CD8-positive, alpha-beta memory T cell (primary cell): ENCODE data around the gene MARK3. TPM values are rescaled to one million over a fixed set of nuclear protein-coding genes. Genes with fewer than 3 reads are reported as not detected.

Experiments used
- CTCF ChIA-PET: fragments of 350-600 bp; sonication (Branson Sonifier 250); formaldehyde crosslinking; loops from one replicate; lab custom pipeline; 2021; ENCODE audit warnings: antibody characterized with exemption; lab: Charles Lee
- POLR2A ChIA-PET: fragments of 350-600 bp; sonication (Branson Sonifier 250); formaldehyde crosslinking; loops from one replicate; lab custom pipeline; 2021; ENCODE audit warnings: antibody characterized with exemption; lab: Charles Lee
- DNase-seq, 5 donors: peaks; one replicate each; pipeline versions ENCODE4 v3.0.0 to v3.0.0-alpha.2; 2020 to 2022; ENCODE audit warnings: mixed read lengths in 1 of 5
- H3K27ac ChIP-seq: one replicate; pipeline ENCODE4 v1.7.0; 2013; ENCODE audit warnings: low read depth, mild to moderate bottlenecking, low read length, moderate library complexity
- H3K27me3 ChIP-seq: 2 replicates; pipeline ENCODE4 v1.7.0; 2013; ENCODE audit warnings: low read length, mild to moderate bottlenecking; ENCODE audit not compliant: insufficient read depth, poor library complexity, severe bottlenecking
- H3K36me3 ChIP-seq: 2 replicates; pipeline ENCODE4 v1.7.0; 2013; ENCODE audit warnings: mild to moderate bottlenecking, low read length, moderate library complexity; ENCODE audit not compliant: insufficient read depth
- H3K4me1 ChIP-seq: 2 replicates; pipeline ENCODE4 v1.7.0; 2013; ENCODE audit warnings: mild to moderate bottlenecking, low read length, moderate library complexity; ENCODE audit not compliant: insufficient read depth
- H3K4me3 ChIP-seq: 2 replicates; pipeline ENCODE4 v1.7.0; 2013; ENCODE audit warnings: mild to moderate bottlenecking, low read length
- H3K9me3 ChIP-seq: 2 replicates; pipeline ENCODE4 v1.7.0; 2013; ENCODE audit warnings: mild to moderate bottlenecking, low read length
- H3K27ac Mint-ChIP-seq, 8 donors: one replicate each; pipeline ENCODE4 v1.8.0; 2020 to 2021; ENCODE audit warnings: mixed read lengths in 8 of 8, mild to moderate bottlenecking in 6 of 8, inconsistent platforms in 3 of 8, moderate library complexity in 3 of 8
- H3K27me3 Mint-ChIP-seq, 2 donors: one replicate each; pipeline ENCODE4 v1.8.0; 2020 to 2021; ENCODE audit warnings: mixed read lengths in 2 of 2, mild to moderate bottlenecking in 1 of 2, moderate library complexity in 1 of 2
- H3K36me3 Mint-ChIP-seq, 3 donors: one replicate each; pipeline ENCODE4 v1.8.0; 2020 to 2021; ENCODE audit warnings: mixed read lengths in 3 of 3, inconsistent platforms in 1 of 3, mild to moderate bottlenecking in 1 of 3
- H3K4me1 Mint-ChIP-seq, 3 donors: one replicate each; pipeline ENCODE4 v1.8.0; 2020 to 2021; ENCODE audit warnings: mixed read lengths in 3 of 3, inconsistent platforms in 1 of 3, mild to moderate bottlenecking in 1 of 3
- H3K4me3 Mint-ChIP-seq, 7 donors: one replicate each; pipeline ENCODE4 v1.8.0; 2020 to 2021; ENCODE audit warnings: mixed read lengths in 7 of 7, mild to moderate bottlenecking in 6 of 7, moderate library complexity in 4 of 7, inconsistent platforms in 2 of 7
- H3K9me3 Mint-ChIP-seq, 5 donors: one replicate each; pipeline ENCODE4 v1.8.0; 2020 to 2022; ENCODE audit warnings: mixed read lengths in 5 of 5, mild to moderate bottlenecking in 3 of 5, moderate library complexity in 2 of 5, inconsistent platforms in 1 of 5
- polyA plus RNA-seq: library from polyadenylated mRNA; unstranded; fragments of 300-500 nt; fragmentation: Illumina TruSeq; gene quantifications from one replicate; pipeline ENCODE4 v1.2.3, GENCODE V29; 2021
- total RNA-seq, 2 experiments: library from RNA; stranded (reverse); gene quantifications; one replicate each; pipeline ENCODE4 v1.2.3, GENCODE V29; 2021

The MARK3 gene
- total and polyA plus RNA-seq, 3 experiments from 2014 or later: 45.7 to 92.7 (median 91.9) TPM

GRCh38 chr14:103488071-103488470 lies 102.9 kb downstream of the MARK3 start:
- Histone ChIP-seq H3K4me3 (no peak overlapping the region), H3K27me3 (no peaks in the 10 kb centered on the region), H3K27ac (no peak overlapping the region), H3K36me3 (peaks cover 19% of the 10 kb centered on the region), H3K4me1 (no peaks in the 10 kb centered on the region), H3K9me3 (no peaks in the 10 kb centered on the region)
- ChIA-PET CTCF (interaction anchor here (1.1 kb wide), 1 partner anchor 29 kb away, joined by 3 read pairs; no protein-coding TSS in a partner anchor), POLR2A (no interaction called here)
- DNase-seq: no peak
- H3K4me1 Mint-ChIP-seq: no peaks in the 10 kb centered on the region
- no peaks in the 10 kb centered on the region for H3K9me3 Mint-ChIP-seq
- peaks cover 0 to 68% (median 19%) of the 10 kb centered on the region in 3 donors for H3K36me3 Mint-ChIP-seq
- H3K27me3 Mint-ChIP-seq: peaks cover 0 to 3% of the 10 kb centered on the region in 2 donors
- H3K27ac Mint-ChIP-seq: peak overlapping the region in 3 of 8 donors; percentile 27 to 50 (median 42)
- H3K4me3 Mint-ChIP-seq: no peak overlapping the region

GRCh38 chr14:103488960-103489359 lies 103.7 kb downstream of the MARK3 start:
- Histone ChIP-seq H3K36me3 (peaks cover 24% of the 10 kb centered on the region), H3K27me3 (no peaks in the 10 kb centered on the region), H3K27ac (no peak overlapping the region), H3K9me3 (no peaks in the 10 kb centered on the region), H3K4me3 (no peak overlapping the region), H3K4me1 (no peaks in the 10 kb centered on the region)
- Mint-ChIP-seq H3K27me3 (peaks cover 0 to 3% of the 10 kb centered on the region in 2 donors), H3K9me3 (no peaks in the 10 kb centered on the region), H3K4me1 (no peaks in the 10 kb centered on the region), H3K27ac (peak overlapping the region in 4 of 8 donors; percentile 2 to 69 (median 34)), H3K36me3 (peaks cover 0 to 66% (median 17%) of the 10 kb centered on the region in 3 donors), H3K4me3 (no peak overlapping the region)
- POLR2A ChIA-PET: no interaction called here
- CTCF ChIA-PET: interaction anchor here (1.6 kb wide), 1 partner anchor 11 kb away, joined by 4 read pairs; no protein-coding TSS in a partner anchor
- no peak for DNase-seq

- Mint-ChIP-seq H3K4me1 (no peaks in the 10 kb centered on the region), H3K4me3 (no peak overlapping the region), H3K27ac (peak overlapping the region in 5 of 8 donors; percentile 8 to 74 (median 19)), H3K9me3 (no peaks in the 10 kb centered on the region), H3K36me3 (peaks cover 0 to 64% (median 17%) of the 10 kb centered on the region in 3 donors), H3K27me3 (peaks cover 0 to 3% of the 10 kb centered on the region in 2 donors)
- H3K4me3 ChIP-seq: no peak overlapping the region
- POLR2A ChIA-PET: no interaction called here
- CTCF ChIA-PET: interaction anchor here (1.6 kb wide), 1 partner anchor 10 kb away, joined by 4 read pairs; no protein-coding TSS in a partner anchor
- peaks cover 24% of the 10 kb centered on the region for H3K36me3 ChIP-seq
- DNase-seq: no peak
- no peak overlapping the region for H3K27ac ChIP-seq
- H3K9me3 ChIP-seq: no peaks in the 10 kb centered on the region
- no peaks in the 10 kb centered on the region for H3K27me3 ChIP-seq
- H3K4me1 ChIP-seq: no peaks in the 10 kb centered on the region
Observed at GRCh38 chr14:103489621-103490020, 104.4 kb downstream of the MARK3 start.

- H3K4me1 ChIP-seq: no peaks in the 10 kb centered on the region
- Mint-ChIP-seq H3K4me3 (no peak overlapping the region), H3K36me3 (peaks cover 0 to 71% (median 15%) of the 10 kb centered on the region in 3 donors), H3K27me3 (peaks cover 0 to 3% of the 10 kb centered on the region in 2 donors), H3K27ac (no peak overlapping the region), H3K9me3 (no peaks in the 10 kb centered on the region), H3K4me1 (no peaks in the 10 kb centered on the region)
- ChIA-PET POLR2A (no interaction called here), CTCF (interaction anchor here (1.2 kb wide), 1 partner anchor 12 kb away, joined by 3 read pairs; no protein-coding TSS in a partner anchor)
- DNase-seq: no peak
- H3K36me3 ChIP-seq: peaks cover 29% of the 10 kb centered on the region
- no peaks in the 10 kb centered on the region for H3K27me3 ChIP-seq
- no peak overlapping the region for H3K4me3 ChIP-seq
- H3K9me3 ChIP-seq: no peaks in the 10 kb centered on the region
- no peak overlapping the region for H3K27ac ChIP-seq
Observed at GRCh38 chr14:103491691-103492090, 106.5 kb downstream of the MARK3 start.

- Mint-ChIP-seq H3K27ac (peak overlapping the region in 1 of 8 donors; percentile 58), H3K36me3 (peaks cover 0 to 73% (median 14%) of the 10 kb centered on the region in 3 donors), H3K27me3 (peaks cover 0 to 2% of the 10 kb centered on the region in 2 donors), H3K4me3 (no peak overlapping the region), H3K9me3 (no peaks in the 10 kb centered on the region), H3K4me1 (no peaks in the 10 kb centered on the region)
- no peak overlapping the region for H3K4me3 ChIP-seq
- no peak overlapping the region for H3K27ac ChIP-seq
- H3K36me3 ChIP-seq: peaks cover 33% of the 10 kb centered on the region
- no peaks in the 10 kb centered on the region for H3K9me3 ChIP-seq
- no peak for DNase-seq
- ChIA-PET POLR2A (no interaction called here), CTCF (interaction anchor here (1.0 to 1.2 kb wide), 2 partner anchors 8 to 13 kb away, joined by 3 read pairs; no protein-coding TSS in a partner anchor)
- no peaks in the 10 kb centered on the region for H3K4me1 ChIP-seq
- no peaks in the 10 kb centered on the region for H3K27me3 ChIP-seq
Observed at GRCh38 chr14:103492156-103492925, 107.1 kb downstream of the MARK3 start.

GRCh38 chr14:103495854-103496253 lies 110.6 kb downstream of the MARK3 start:
- Histone ChIP-seq H3K27ac (no peak overlapping the region), H3K36me3 (peaks cover 28% of the 10 kb centered on the region), H3K4me3 (no peak overlapping the region), H3K9me3 (no peaks in the 10 kb centered on the region), H3K27me3 (no peaks in the 10 kb centered on the region), H3K4me1 (peaks cover 4% of the 10 kb centered on the region)
- no peak for DNase-seq
- Mint-ChIP-seq H3K27me3 (no peaks in the 10 kb centered on the region), H3K27ac (peak overlapping the region in 1 of 8 donors; percentile 11), H3K36me3 (peaks cover 0 to 62% (median 6%) of the 10 kb centered on the region in 3 donors), H3K4me1 (peaks cover 8 to 11% (median 9%) of the 10 kb centered on the region in 3 donors), H3K9me3 (no peaks in the 10 kb centered on the region), H3K4me3 (no peak overlapping the region)
- CTCF ChIA-PET: no interaction called here
- POLR2A ChIA-PET: no interaction called here

GRCh38 chr14:103496776-103497175 lies 111.6 kb downstream of the MARK3 start:
- POLR2A ChIA-PET: no interaction called here
- Histone ChIP-seq H3K4me1 (peaks cover 4% of the 10 kb centered on the region), H3K36me3 (peaks cover 34% of the 10 kb centered on the region), H3K27ac (no peak overlapping the region), H3K4me3 (no peak overlapping the region), H3K9me3 (no peaks in the 10 kb centered on the region), H3K27me3 (no peaks in the 10 kb centered on the region)
- CTCF ChIA-PET: no interaction called here
- Mint-ChIP-seq H3K36me3 (peaks cover 0 to 62% (median 5%) of the 10 kb centered on the region in 3 donors), H3K4me3 (no peak overlapping the region), H3K9me3 (no peaks in the 10 kb centered on the region), H3K27me3 (no peaks in the 10 kb centered on the region), H3K27ac (no peak overlapping the region), H3K4me1 (peaks cover 8 to 11% (median 9%) of the 10 kb centered on the region in 3 donors)
- DNase-seq: no peak

GRCh38 chr14:103499709-103500108 lies 114.5 kb downstream of the MARK3 start:
- POLR2A ChIA-PET: no interaction called here
- no peaks in the 10 kb centered on the region for H3K27me3 Mint-ChIP-seq
- no peaks in the 10 kb centered on the region for H3K9me3 Mint-ChIP-seq

More at GRCh38 chr14:103499709-103500108, 114.5 kb downstream of the MARK3 start:
- CTCF ChIA-PET: interaction anchor here (1.0 to 1.6 kb wide), 6 partner anchors 10 to 47 kb away, joined by 3 to 7 read pairs (median 4); no protein-coding TSS in a partner anchor
- H3K36me3 Mint-ChIP-seq: peaks cover 0 to 71% (median 14%) of the 10 kb centered on the region in 3 donors
- peak overlapping the region in 3 of 8 donors; percentile 30 to 83 (median 50) for H3K27ac Mint-ChIP-seq
- no peaks in the 10 kb centered on the region for H3K9me3 ChIP-seq
- H3K4me3 Mint-ChIP-seq: no peak overlapping the region
- peaks cover 8 to 11% (median 9%) of the 10 kb centered on the region in 3 donors for H3K4me1 Mint-ChIP-seq
- no peaks in the 10 kb centered on the region for H3K27me3 ChIP-seq
- H3K4me3 ChIP-seq: no peak overlapping the region
- H3K4me1 ChIP-seq: peaks cover 4% of the 10 kb centered on the region
- peaks cover 48% of the 10 kb centered on the region for H3K36me3 ChIP-seq
- H3K27ac ChIP-seq: no peak overlapping the region
- DNase-seq: no peak
